NCI-H1417 (cell line): Measurements from ENCODE around the gene ZNF445.
"Not testable (repeated sequence)": the region's sequence is repeated elsewhere in the genome, so short reads cannot be mapped to it uniquely, and the experiment has no call there.

ENCODE experiments used
- DNase-seq, 3 experiments: peaks; one replicate each; lab custom pipeline; 2025; lab: John Stamatoyannopoulos, UW

The ZNF445 gene

GRCh38 chr3:44398853-44399252 is 78.6 kb downstream of the ZNF445 start:
- no peak for DNase-seq

GRCh38 chr3:44398271-44398670 is 79.2 kb downstream of the ZNF445 start:
- not testable (repeated sequence) for DNase-seq

- DNase-seq: peak in 2 of 3 experiments; percentile 1 to 7
Measured at GRCh38 chr3:44396200-44397171, 81.0 kb downstream of the ZNF445 start.

GRCh38 chr3:44395714-44396113 is 81.8 kb downstream of the ZNF445 start:
- no peak for DNase-seq

GRCh38 chr3:44392489-44392888 is 85.0 kb downstream of the ZNF445 start:
- DNase-seq: no peak

GRCh38 chr3:44387404-44387803 is 90.1 kb downstream of the ZNF445 start:
- no peak for DNase-seq
